Uterus (tissue), 2 donors: ENCODE results near the gene MRAP.

ENCODE experiments used
- CTCF ChIP-seq, 4 experiments: fragments of 200-600 bp in 2 of 4; fragments of 450-650 bp in 2 of 4; sonication (generic) in 2 of 4; IDR thresholded peaks; one replicate each; pipeline ENCODE4 v1.5.1; 2016 to 2019; ENCODE audit warnings: antibody characterized with exemption in 4 of 4, mild to moderate bottlenecking in 2 of 4, moderate library complexity in 1 of 4
- POLR2A ChIP-seq, 2 donors: fragments of 450-650 bp; IDR thresholded peaks; one replicate each; pipeline ENCODE4 v1.6.1; 2016; ENCODE audit warnings: antibody characterized with exemption in 2 of 2, mild to moderate bottlenecking in 1 of 2, moderate library complexity in 1 of 2

DNA sequence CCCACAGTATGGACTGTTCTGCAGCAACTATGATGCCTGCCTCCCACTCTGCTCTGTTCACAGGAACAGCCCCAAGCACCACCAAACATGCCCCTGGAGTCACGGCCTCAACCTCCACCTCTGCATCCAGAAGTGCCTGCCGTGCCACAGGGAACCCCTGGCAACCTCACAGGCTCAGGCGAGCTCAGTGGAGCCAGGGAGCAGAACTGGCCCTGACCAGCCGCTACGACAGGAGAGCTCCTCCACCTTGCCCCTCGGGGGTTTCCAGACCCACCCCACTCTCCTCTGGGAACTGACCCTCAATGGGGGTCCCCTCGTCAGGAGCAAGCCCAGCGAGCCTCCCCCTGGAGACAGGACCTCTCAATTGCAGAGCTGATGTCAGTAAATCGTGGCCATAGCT is 13.0 kb downstream of the MRAP start:
- TF ChIP-seq CTCF (IDR thresholded peaks at IDR 0.05) (no peak), POLR2A (IDR thresholded peaks at IDR 0.05) (no peak)
